Panc1 (cell line): Measurements from ENCODE around the gene CDCA3. TPM values are rescaled to one million over a fixed set of nuclear protein-coding genes. Genes with fewer than 3 reads are reported as not detected.
"Not testable (repeated sequence)": the region's sequence is repeated elsewhere in the genome, so short reads cannot be mapped to it uniquely, and the experiment has no call there.

Source experiments
- ATAC-seq: fragments of 200-7000 bp; cut with Tn5 transposase; 2 replicates; pipeline ENCODE4 v1.9.1; 2020; ENCODE audit warnings: mild to moderate bottlenecking, moderate library complexity
- BruUV-seq: library from RNA; stranded (reverse); fragments of 400-500 nt; replicated peaks from 2 replicates; lab custom pipeline; 2021; lab: Mats Ljungman, UMichigan
- CTCF ChIA-PET: fragments of 300-600 bp; sonication (Branson Sonifier 250); formaldehyde crosslinking; loops from one replicate; lab custom pipeline; 2022; ENCODE audit warnings: antibody characterized with exemption; lab: Charles Lee
- POLR2A ChIA-PET: fragments of 300-600 bp; sonication (Branson Sonifier 250); formaldehyde crosslinking; loops from one replicate; lab custom pipeline; 2022; ENCODE audit warnings: antibody characterized with exemption; lab: Charles Lee
- DNase-seq: peaks from one replicate; pipeline ENCODE4 v3.0.0-alpha.2; 2010; ENCODE audit warnings: low read depth, low spot score
- H3K27ac ChIP-seq: 2 replicates; pipeline ENCODE4 v1.5.1; 2011; ENCODE audit warnings: mild to moderate bottlenecking, low read length, inconsistent platforms
- H3K27me3 ChIP-seq: fragments of 200-500 bp; sonication (Bioruptor generic); 2 replicates; pipeline ENCODE4 v1.6.0; 2014; ENCODE audit warnings: low read length, inconsistent platforms; ENCODE audit not compliant: control insufficient read depth, insufficient read depth
- H3K36me3 ChIP-seq: fragments of 200-500 bp; sonication (Bioruptor generic); 2 replicates; pipeline ENCODE4 v1.5.1; 2014; ENCODE audit warnings: inconsistent platforms, mild to moderate bottlenecking, low read length, moderate library complexity; ENCODE audit not compliant: control insufficient read depth, insufficient read depth
- H3K4me1 ChIP-seq: 2 replicates; pipeline ENCODE4 v1.5.1; 2011; ENCODE audit warnings: inconsistent platforms, mild to moderate bottlenecking, low read length, moderate library complexity; ENCODE audit not compliant: control insufficient read depth, insufficient read depth
- H3K4me3 ChIP-seq, 2 experiments: 2 replicates each; pipeline ENCODE4 v1.5.1; 2011 to 2012; ENCODE audit warnings: low read depth in 2 of 2, low read length in 2 of 2, mild to moderate bottlenecking in 2 of 2, inconsistent platforms in 1 of 2, moderate library complexity in 1 of 2
- H3K9me3 ChIP-seq: fragments of 200-500 bp; sonication (Bioruptor generic); 2 replicates; pipeline ENCODE4 v1.5.1; 2014; ENCODE audit warnings: low read depth, mild to moderate bottlenecking, inconsistent platforms, low read length, moderate library complexity; ENCODE audit not compliant: control insufficient read depth, insufficient read depth
- POLR2AphosphoS5 ChIP-seq: IDR thresholded peaks from 2 replicates; pipeline ENCODE4 v1.6.1; 2012; ENCODE audit warnings: mild to moderate bottlenecking, low read depth, low read length, moderate library complexity
- SIN3A ChIP-seq: IDR thresholded peaks from 2 replicates; pipeline ENCODE4 v1.6.1; 2012; ENCODE audit warnings: low read depth, mild to moderate bottlenecking, low read length, moderate library complexity, borderline replicate concordance; ENCODE audit not compliant: insufficient read depth
- TCF7L2 ChIP-seq: IDR thresholded peaks from 2 replicates; pipeline ENCODE4 v1.6.1; 2011; ENCODE audit warnings: mild to moderate bottlenecking, low read depth, low read length, inconsistent platforms
- in situ Hi-C: cut with HindIII; loops from 2 replicates; pipeline ENCODE4 v1.10.0; 2016; ENCODE audit warnings: low sequenced_read_pairs, low pct_unique_long_range_greater_than_20kb
- intact Hi-C: fragments of 100-400 bp; cut with micrococcal nuclease; formaldehyde crosslinking; loops from one replicate; pipeline ENCODE4 v1.10.0; 2022; ENCODE audit not compliant: unreplicated experiment
- total RNA-seq: library from RNA; stranded (reverse); gene quantifications from one replicate; pipeline ENCODE4 v1.2.1, GENCODE V29; 2021; ENCODE audit not compliant: unreplicated experiment
- TF ChIP-seq, protein P1 (sequence below): fragments of 450-650 bp; IDR thresholded peaks from 2 replicates; pipeline ENCODE4 v1.5.1; 2017; ENCODE audit warnings: mild to moderate bottlenecking
- TF ChIP-seq, protein P2 (sequence below), 2 experiments: IDR thresholded peaks; 2 replicates each; pipeline ENCODE4 v1.6.1; 2011 to 2012; ENCODE audit warnings: low read depth in 2 of 2, control low read depth in 1 of 2, low read length in 1 of 2, mild to moderate bottlenecking in 1 of 2, moderate library complexity in 1 of 2; ENCODE audit not compliant: insufficient read depth in 1 of 2

Gene CDCA3
- total RNA-seq, 1 experiment from 2014 or later = 59.0 TPM

- H3K36me3 ChIP-seq = no peaks in the 10 kb centered on the region
- TF ChIP-seq, protein P1, sequence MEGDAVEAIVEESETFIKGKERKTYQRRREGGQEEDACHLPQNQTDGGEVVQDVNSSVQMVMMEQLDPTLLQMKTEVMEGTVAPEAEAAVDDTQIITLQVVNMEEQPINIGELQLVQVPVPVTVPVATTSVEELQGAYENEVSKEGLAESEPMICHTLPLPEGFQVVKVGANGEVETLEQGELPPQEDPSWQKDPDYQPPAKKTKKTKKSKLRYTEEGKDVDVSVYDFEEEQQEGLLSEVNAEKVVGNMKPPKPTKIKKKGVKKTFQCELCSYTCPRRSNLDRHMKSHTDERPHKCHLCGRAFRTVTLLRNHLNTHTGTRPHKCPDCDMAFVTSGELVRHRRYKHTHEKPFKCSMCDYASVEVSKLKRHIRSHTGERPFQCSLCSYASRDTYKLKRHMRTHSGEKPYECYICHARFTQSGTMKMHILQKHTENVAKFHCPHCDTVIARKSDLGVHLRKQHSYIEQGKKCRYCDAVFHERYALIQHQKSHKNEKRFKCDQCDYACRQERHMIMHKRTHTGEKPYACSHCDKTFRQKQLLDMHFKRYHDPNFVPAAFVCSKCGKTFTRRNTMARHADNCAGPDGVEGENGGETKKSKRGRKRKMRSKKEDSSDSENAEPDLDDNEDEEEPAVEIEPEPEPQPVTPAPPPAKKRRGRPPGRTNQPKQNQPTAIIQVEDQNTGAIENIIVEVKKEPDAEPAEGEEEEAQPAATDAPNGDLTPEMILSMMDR = no peak
- no peak for TF ChIP-seq SIN3A
- TF ChIP-seq, protein P2, sequence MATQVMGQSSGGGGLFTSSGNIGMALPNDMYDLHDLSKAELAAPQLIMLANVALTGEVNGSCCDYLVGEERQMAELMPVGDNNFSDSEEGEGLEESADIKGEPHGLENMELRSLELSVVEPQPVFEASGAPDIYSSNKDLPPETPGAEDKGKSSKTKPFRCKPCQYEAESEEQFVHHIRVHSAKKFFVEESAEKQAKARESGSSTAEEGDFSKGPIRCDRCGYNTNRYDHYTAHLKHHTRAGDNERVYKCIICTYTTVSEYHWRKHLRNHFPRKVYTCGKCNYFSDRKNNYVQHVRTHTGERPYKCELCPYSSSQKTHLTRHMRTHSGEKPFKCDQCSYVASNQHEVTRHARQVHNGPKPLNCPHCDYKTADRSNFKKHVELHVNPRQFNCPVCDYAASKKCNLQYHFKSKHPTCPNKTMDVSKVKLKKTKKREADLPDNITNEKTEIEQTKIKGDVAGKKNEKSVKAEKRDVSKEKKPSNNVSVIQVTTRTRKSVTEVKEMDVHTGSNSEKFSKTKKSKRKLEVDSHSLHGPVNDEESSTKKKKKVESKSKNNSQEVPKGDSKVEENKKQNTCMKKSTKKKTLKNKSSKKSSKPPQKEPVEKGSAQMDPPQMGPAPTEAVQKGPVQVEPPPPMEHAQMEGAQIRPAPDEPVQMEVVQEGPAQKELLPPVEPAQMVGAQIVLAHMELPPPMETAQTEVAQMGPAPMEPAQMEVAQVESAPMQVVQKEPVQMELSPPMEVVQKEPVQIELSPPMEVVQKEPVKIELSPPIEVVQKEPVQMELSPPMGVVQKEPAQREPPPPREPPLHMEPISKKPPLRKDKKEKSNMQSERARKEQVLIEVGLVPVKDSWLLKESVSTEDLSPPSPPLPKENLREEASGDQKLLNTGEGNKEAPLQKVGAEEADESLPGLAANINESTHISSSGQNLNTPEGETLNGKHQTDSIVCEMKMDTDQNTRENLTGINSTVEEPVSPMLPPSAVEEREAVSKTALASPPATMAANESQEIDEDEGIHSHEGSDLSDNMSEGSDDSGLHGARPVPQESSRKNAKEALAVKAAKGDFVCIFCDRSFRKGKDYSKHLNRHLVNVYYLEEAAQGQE (IDR thresholded peaks at IDR 0.05; ENCODE audit: insufficient read depth in 1 of 2, low read depth in 2 of 2, low read length in 1 of 2) = no peak
- no peak for TF ChIP-seq TCF7L2
- no peak for TF ChIP-seq POLR2AphosphoS5
- DNase-seq (no peak), ATAC-seq (no peak)
- no TSS peak for BruUV-seq
- no peak overlapping the region for H3K27ac ChIP-seq
- 0 out of 2 replicates have a peak, but pooled peaks cover 4% of the 10 kb centered on the region for H3K4me1 ChIP-seq
- ChIA-PET CTCF (no interaction called here), POLR2A (no interaction called here)
- no peak overlapping the region for H3K4me3 ChIP-seq
- intact Hi-C loops (no loop called here), in situ Hi-C loops (no loop called here)
- H3K27me3 ChIP-seq = no peaks in the 10 kb centered on the region
- no peaks in the 10 kb centered on the region for H3K9me3 ChIP-seq
These were observed 37.3 kb upstream of the CDCA3 start for GRCh38 chr12:6888360-6888759.

DNA sequence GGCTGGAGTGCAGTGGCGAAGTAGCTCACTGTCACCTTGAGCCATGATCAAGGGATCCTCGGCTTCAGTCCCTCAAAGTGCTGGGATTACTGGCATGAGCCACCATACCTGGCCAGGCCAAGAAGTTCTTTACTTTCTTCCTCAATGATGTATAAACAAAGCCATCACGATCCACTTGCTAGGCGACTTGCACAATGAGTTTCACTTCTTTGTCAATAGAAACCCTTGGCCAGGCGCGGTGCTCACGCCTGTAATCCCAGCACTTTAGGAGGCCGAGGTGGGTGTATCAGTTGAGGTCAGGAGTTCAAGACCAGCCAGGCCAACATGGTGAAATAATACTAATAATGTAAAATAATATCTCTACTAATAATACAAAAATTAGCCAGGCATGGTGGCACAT is 36.4 kb upstream of the CDCA3 start:
- TF ChIP-seq, protein P1 = no peak
- no peak for TF ChIP-seq TCF7L2
- no peak for TF ChIP-seq POLR2AphosphoS5
- no peak for TF ChIP-seq SIN3A
- Histone ChIP-seq H3K36me3 (no peaks in the 10 kb centered on the region), H3K27me3 (no peaks in the 10 kb centered on the region), H3K4me1 (0 out of 2 replicates have a peak, but pooled peaks cover 4% of the 10 kb centered on the region), H3K4me3 (no peak overlapping the region), H3K27ac (no peak overlapping the region), H3K9me3 (no peaks in the 10 kb centered on the region)
- in situ Hi-C loops = no loop called here
- ATAC-seq (no peak), DNase-seq (no peak)
- POLR2A ChIA-PET = no interaction called here
- no TSS peak for BruUV-seq
- CTCF ChIA-PET = no interaction called here
- intact Hi-C loops = no loop called here

- ATAC-seq = not testable (repeated sequence)
These were observed 35.3 kb upstream of the CDCA3 start for GRCh38 chr12:6886206-6886999.

More at GRCh38 chr12:6886206-6886999, 35.3 kb upstream of the CDCA3 start:
- H3K4me3 ChIP-seq, DNase-seq, H3K36me3 ChIP-seq, H3K27me3 ChIP-seq, in situ Hi-C loops, H3K4me1 ChIP-seq, POLR2A ChIA-PET, intact Hi-C loops, H3K27ac ChIP-seq, H3K9me3 ChIP-seq, BruUV-seq: not testable (repeated sequence)
- CTCF ChIA-PET = interaction anchor here (0.7 kb wide), 1 partner anchor 123 kb away, joined by 3 read pairs; no protein-coding TSS in a partner anchor
